GM18951 (cell line): Measurements from ENCODE around the gene PAWR.

Source experiments
- POLR2A ChIP-seq: IDR thresholded peaks from 4 replicates; pipeline ENCODE4 v1.6.1; 2011; ENCODE audit warnings: mild to moderate bottlenecking; ENCODE audit not compliant: insufficient read length, insufficient read depth; ENCODE audit errors: extremely low read depth
- in situ Hi-C: fragments of 300-500 bp; cut with MboI; formaldehyde crosslinking; loops from one replicate; pipeline ENCODE4 v1.12.0; 2022; ENCODE audit warnings: low sequenced_read_pairs, mixed read lengths, inconsistent platforms; ENCODE audit not compliant: unreplicated experiment

Gene PAWR

DNA sequence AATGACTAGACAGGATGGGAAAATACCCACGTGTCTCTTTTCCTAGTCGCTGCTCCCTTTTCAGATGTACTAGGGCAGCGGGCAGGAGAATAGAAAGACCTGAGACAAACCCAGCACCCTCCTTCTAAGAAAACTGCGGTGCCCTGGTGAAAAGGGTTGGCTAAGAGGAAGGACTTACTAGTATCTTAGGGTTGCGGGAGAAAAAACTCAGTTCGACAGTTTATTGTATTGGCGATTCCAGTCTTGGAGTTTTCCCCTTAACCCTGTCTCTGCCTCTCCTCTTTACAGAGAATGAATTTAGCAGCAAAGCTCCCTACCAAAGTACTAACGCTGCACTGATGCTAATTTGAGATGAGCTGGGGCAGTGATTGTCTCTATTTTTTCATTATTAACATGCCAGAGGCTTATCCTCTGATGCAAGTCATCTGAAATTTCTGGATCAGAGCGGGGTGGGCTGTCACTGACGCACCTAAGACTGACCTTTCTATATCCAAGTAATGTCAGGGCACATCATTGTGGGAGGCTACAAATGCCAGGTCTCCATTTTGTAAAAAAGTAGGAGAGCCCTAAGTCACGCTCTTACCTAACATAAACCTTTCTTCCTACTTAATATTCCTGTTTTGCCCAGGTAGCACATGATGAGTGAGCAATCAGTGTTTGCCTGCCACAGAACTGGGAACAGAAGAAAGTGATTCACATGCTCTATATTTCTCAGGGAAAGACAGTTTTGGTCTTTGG lies 916 bp upstream of the PAWR start:
- in situ Hi-C loops, result loop anchor here (25.0 kb wide), 1 partner anchor 129 kb away; no protein-coding TSS in a partner anchor
- no peak for TF ChIP-seq POLR2A

DNA sequence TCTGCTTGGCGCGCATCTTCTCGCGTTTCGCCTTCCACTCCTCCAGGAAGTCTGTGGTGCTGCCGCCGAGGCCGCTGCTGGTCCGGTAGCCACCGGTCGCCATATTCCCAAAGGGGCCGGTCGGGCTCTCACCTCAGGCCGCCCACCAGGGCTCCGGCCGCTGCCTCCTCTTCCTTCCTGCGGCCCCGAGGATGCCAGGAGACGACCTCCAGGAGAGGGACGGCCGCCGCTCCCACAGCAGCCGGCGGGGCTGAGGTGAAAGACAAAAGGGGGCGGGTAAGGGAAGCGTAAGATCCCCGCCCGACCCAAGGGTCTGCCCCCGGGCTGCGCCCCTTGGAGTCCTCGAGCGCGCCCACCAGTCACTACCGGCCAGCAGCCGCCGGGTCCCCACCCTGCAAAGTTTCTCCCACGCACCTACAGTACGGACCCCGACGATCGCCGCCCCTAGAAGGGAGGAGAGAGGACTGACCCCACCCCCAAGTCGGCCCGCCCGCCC lies 574 bp downstream of the PAWR start:
- peak; percentile 45 for TF ChIP-seq POLR2A
- in situ Hi-C loops, result loop anchor here (25.0 kb wide), 1 partner anchor 128 kb away; no protein-coding TSS in a partner anchor

DNA sequence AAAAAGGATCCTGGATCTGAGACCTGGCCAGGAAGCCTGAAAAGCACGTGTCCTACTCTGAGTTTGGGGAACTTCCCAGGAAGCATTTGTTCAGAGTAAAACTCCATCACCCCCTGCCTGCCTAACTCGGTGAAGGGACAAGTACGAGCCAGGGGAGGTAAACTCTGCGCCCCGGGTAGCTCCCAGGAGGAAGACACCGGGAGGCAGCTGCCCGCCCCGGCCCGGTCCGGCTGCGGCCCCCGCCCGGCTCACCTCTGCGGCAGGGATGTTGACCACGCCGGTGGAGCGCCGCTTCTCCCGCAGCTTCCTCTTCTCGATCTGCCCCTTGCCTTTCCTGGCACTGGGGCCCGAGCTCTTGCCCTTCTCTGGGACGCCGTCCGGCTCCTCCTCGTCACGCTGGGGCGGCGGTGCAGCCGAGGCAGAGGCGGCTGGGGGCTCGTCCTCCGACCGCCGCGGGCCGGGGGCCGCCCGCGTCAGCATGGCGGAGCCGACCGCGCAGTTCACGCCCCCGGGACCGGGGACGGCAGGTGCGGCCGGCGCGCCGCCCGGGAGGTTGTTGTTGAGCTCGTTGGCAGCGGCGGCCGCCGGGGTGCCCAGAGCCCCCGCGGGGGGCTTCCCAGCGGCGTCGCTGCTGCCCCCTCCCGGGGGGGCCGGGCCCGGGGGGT lies 1.2 kb downstream of the PAWR start:
- TF ChIP-seq POLR2A, result peak; percentile 21
- in situ Hi-C loops, result loop anchor here (25.0 kb wide), 1 partner anchor 127 kb away; no protein-coding TSS in a partner anchor

DNA sequence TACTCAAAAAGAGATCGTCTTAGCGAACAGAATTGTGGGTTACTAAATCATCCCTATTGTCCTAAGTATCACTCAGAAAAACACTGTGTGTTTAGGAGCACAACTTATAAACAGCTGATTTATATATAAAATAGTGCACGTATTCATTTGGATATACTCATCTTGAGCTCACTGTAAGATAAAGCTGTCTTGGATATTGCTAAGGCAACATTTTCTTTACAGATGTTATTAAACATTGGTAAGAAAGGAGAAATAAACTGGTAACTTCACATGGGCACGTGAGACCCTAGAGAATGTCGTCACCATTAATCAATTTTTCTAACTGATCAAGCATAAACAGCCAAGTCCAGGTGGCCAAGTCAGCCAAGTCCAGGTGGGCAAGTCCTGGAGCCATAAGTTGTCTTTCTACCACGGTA lies 1.7 kb downstream of the PAWR start:
- TF ChIP-seq POLR2A, result no peak
- in situ Hi-C loops, result loop anchor here (25.0 kb wide), 1 partner anchor 127 kb away; no protein-coding TSS in a partner anchor

DNA sequence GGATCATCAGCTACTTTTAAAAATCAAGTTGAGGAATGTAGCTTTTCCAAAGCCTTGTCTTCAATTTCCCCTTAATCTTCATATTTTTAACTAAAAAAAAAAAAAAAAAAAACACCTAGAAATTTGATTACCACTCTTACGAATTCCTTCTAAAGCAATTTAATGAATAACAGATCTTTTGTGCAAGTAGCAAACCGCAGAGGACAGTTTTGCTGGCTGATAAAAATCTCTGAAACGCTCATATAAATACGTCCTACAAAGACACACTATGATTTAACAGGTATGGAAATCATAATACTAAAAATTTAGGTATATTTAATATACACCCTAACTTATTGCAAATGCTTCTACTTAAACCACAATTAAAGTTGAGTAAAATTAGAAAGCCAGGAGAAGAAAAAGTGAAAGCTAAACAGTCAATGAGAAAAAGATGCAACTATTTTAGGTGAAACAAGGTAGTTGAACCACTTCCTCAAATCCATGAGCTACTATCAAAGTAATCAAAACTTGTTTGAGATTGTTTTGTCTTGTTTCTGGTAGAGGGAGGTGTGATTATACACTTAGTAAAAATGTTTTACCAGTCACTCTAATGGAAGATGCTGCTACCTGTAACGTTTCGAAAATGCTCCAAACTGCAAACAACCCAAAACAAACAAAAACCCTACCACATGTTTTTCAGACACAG lies 2.2 kb downstream of the PAWR start:
- in situ Hi-C loops, result loop anchor here (25.0 kb wide), 1 partner anchor 126 kb away; no protein-coding TSS in a partner anchor
- TF ChIP-seq POLR2A, result no peak

DNA sequence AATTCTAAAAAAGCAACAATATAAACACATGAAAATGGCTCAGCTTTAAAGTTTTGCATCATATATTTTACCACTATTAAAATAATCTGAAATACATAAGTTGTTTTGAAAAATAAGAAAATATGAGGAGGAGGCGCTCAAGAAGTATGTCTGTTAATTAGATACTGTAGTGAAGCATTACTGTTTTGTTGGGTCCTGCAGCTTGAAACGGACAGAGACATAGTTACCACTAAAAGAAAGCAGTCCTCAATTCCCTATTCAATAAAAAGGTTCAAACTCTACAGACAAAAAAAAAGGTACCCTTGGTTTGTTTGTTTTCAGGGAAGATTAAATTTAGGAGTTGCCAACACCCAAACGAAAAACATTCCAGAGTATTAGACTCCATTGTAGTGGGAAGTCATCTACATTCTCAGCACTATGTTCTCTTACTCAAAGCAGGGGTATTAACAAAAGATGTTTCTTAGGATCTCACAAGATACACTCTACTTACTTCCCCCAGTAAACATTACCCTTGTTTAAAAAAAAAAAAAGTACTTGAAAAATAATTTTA lies 3.0 kb downstream of the PAWR start:
- in situ Hi-C loops, result loop anchor here (25.0 kb wide), 1 partner anchor 125 kb away; no protein-coding TSS in a partner anchor
- no peak for TF ChIP-seq POLR2A

DNA sequence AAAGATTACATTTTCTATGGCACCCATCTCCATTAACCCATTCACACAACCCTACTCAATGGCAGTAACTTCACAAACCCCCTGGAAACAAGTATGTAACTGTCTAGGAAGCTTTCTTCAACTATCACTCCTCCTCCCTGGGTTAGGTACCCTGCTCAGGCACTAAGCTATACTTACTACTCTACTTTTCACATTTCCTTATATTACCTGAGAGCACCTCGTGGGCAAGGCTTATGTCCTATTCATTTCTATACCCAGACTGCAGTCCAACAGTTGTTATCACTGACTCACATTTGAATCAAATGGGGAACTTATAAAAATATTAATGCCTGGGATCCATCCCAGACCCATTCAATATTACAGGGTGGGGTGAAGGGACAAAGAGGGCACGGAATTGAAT lies 4.6 kb downstream of the PAWR start:
- TF ChIP-seq POLR2A, result no peak
- in situ Hi-C loops, result loop anchor here (25.0 kb wide), 1 partner anchor 124 kb away; no protein-coding TSS in a partner anchor

DNA sequence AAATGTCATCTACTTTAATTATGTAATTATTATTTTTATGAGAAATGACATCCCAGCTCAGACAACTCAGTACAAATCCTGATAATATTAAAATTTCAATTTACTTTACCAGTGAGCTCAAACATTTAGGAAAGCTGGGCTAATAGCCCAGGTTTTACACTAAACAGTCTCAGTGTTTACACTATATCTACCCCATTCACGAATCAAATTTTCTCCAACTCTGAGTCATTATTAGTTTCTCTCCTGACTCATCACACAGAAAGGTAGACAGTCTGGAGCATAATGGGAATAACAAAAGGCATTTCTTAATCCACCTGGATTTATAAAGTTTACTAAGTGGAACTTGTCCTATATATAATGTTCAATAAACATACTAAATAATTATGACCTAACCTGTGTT lies 5.7 kb downstream of the PAWR start:
- in situ Hi-C loops, result loop anchor here (25.0 kb wide), 1 partner anchor 123 kb away; no protein-coding TSS in a partner anchor
- TF ChIP-seq POLR2A, result no peak

DNA sequence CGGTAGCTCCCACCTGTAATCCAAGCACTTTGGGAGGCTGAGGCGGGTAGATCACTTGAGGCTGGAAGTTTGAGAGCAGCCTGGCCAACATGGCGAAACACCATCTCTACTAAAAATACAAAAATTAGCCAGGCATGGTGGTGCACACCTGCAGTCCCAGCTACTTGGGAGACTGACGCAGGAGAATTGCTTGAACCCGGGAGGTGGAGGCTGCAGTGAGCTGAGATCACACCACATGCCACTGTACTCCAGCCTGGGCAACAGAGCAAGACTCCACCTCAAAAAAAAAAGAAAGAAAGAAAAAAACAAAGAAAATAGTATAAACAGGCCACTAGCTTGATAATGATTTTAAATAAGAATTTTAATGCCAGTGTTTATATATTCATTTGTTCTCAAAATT lies 6.4 kb downstream of the PAWR start:
- in situ Hi-C loops, result loop anchor here (25.0 kb wide), 1 partner anchor 122 kb away; no protein-coding TSS in a partner anchor

DNA sequence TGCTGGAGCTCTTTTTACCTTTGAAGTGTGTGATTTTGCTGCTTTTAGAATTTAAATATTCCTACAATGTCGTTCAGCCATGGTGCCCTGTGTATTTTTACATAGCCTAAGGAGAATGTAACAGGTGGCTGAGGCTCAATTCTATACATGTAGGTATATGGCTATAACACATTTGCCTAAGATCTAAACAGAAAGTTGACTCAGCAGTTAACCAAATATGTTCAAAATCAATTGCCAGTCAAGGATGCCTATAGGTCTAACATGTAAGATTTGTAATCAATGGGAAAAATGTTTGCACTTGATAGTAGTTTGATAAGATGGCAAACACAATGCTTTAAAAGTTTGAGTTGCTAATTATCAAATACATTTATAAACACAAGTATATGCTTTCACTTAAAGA lies 8.2 kb downstream of the PAWR start:
- TF ChIP-seq POLR2A, result no peak

DNA sequence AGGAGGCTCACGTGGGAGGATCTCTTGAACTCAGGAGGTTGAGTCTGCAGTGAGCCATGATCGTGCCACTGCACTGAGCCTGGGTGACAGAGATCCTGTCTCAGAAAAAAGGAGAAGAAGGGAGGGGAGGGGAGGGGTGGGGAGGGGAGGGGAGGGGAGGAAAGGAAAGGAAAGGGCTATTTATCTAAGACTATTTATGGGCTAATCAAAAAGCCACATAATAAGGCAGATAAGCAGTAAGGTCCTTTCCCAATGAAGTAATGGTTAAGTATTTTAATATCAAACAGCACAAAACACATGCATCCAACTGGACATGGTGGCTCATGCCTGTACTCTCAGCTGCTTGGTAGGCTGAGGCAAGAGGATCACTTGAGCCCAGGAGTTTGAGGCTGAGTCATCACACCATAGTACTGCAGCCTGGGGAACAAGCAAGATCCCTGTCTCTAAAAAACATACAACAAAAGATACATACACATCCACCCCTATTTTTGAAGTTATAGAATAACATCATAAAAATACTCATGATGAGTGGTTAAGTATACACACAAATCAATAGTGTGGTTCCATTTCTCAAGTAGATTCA lies 9.7 kb downstream of the PAWR start:
- TF ChIP-seq POLR2A, result no peak
- in situ Hi-C loops, result loop anchor here (25.0 kb wide), 1 partner anchor 119 kb away; no protein-coding TSS in a partner anchor

More for the DNA sequence above, 8.2 kb downstream of the PAWR start:
- in situ Hi-C loops, result loop anchor here (25.0 kb wide), 1 partner anchor 120 kb away; no protein-coding TSS in a partner anchor

DNA sequence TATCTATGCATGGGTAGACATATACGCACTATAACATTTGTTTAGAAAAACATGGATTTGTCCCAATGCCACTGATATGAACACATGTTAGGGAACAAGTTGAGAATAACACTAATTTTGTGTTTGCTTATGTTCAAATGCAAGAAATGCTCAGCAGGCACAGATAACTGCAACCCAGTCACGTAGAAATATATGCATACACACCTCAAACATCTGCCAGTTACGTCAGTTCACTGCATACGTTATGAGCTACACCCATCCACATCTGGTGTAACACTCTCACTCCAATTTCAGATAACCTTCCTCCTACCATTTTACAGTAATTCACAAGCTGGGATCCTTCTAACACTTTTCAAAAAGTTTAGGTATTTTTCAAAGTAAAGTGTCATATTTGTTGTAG lies 10.7 kb downstream of the PAWR start:
- no peak for TF ChIP-seq POLR2A
- in situ Hi-C loops, result loop anchor here (25.0 kb wide), 1 partner anchor 118 kb away; no protein-coding TSS in a partner anchor
